KOPT-K1 (cell line): Measurements from ENCODE around the gene VAV3.

ENCODE experiments used
- H3K27ac ChIP-seq: fragments of 200-600 bp; sonication (generic); 2 replicates; pipeline ENCODE4 v1.5.1; 2016; ENCODE audit warnings: antibody characterized with exemption, mild to moderate bottlenecking, low read depth, low read length; ENCODE audit not compliant: poor library complexity, severe bottlenecking
- H3K36me3 ChIP-seq: fragments of 200-600 bp; sonication (generic); 2 replicates; pipeline ENCODE4 v1.5.1; 2017; ENCODE audit warnings: antibody characterized with exemption, mild to moderate bottlenecking, low read length, moderate library complexity; ENCODE audit not compliant: insufficient read depth
- H3K9me3 ChIP-seq: fragments of 200-600 bp; sonication (generic); 2 replicates; pipeline ENCODE4 v1.5.1; 2017; ENCODE audit warnings: antibody characterized with exemption, low read length, mild to moderate bottlenecking; ENCODE audit not compliant: insufficient read depth, poor library complexity, severe bottlenecking

Gene VAV3

GRCh38 chr1:107622966-107623365, 342.0 kb downstream of the VAV3 start:
- H3K27ac ChIP-seq = no peak overlapping the region
- no peaks in the 10 kb centered on the region for H3K36me3 ChIP-seq
- H3K9me3 ChIP-seq = no peaks in the 10 kb centered on the region

- Histone ChIP-seq H3K27ac (no peak overlapping the region), H3K36me3 (no peaks in the 10 kb centered on the region), H3K9me3 (no peaks in the 10 kb centered on the region)
Observed at GRCh38 chr1:107622535-107622934, 342.4 kb downstream of the VAV3 start.

DNA sequence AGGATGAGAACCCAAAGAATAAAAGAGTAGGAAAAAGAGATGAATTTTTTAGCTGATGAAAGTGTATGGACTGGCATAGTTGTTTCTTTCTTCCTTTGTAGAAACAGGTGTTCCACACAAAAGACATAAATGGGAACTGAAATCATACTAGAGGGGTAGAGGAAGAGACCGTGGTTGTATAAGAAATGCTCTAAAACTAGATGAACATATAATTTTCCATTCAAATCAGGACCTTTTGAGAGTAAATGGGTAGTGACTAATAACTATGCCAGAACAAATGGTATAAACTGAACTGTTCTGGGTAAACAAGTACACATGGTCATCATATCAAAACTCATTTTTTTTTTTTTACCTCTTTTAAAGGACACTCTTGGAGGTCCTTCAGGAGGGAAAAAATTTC, 344.2 kb downstream of the VAV3 start:
- H3K36me3 ChIP-seq = peaks cover 7% of the 10 kb centered on the region; the same call in 1 of the 2 replicates
- H3K27ac ChIP-seq = no peak overlapping the region
- peaks cover 7% of the 10 kb centered on the region for H3K9me3 ChIP-seq

DNA sequence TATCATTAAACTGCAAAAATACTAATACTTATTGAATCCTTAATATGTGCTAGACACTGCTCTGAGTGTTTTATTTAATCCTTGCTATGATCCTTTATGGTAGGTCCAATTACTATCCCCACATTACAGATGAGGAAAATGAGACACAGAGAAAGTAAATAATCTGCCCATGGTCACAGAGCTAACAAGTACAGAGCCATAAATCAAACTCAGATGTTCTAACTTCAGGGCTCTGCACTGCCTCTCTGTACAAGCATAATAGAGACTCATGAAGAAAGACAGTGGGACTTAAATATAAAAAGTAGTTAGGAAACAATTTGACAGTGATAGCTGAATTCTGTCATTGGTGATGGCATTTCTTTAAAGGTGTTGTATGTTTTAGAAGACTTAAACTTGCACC, 346.4 kb downstream of the VAV3 start:
- H3K9me3 ChIP-seq = peaks cover 14% of the 10 kb centered on the region
- H3K27ac ChIP-seq = no peak overlapping the region
- peaks cover 7% of the 10 kb centered on the region; the same call in 1 of the 2 replicates for H3K36me3 ChIP-seq

- Histone ChIP-seq H3K27ac (no peak overlapping the region), H3K9me3 (peaks cover 14% of the 10 kb centered on the region), H3K36me3 (peaks cover 7% of the 10 kb centered on the region; the same call in 1 of the 2 replicates)
Observed at GRCh38 chr1:107617921-107618320, 347.1 kb downstream of the VAV3 start.

GRCh38 chr1:107617456-107617855, 347.5 kb downstream of the VAV3 start:
- peaks cover 7% of the 10 kb centered on the region; the same call in 1 of the 2 replicates for H3K36me3 ChIP-seq
- H3K27ac ChIP-seq = no peak overlapping the region
- peaks cover 14% of the 10 kb centered on the region for H3K9me3 ChIP-seq

DNA sequence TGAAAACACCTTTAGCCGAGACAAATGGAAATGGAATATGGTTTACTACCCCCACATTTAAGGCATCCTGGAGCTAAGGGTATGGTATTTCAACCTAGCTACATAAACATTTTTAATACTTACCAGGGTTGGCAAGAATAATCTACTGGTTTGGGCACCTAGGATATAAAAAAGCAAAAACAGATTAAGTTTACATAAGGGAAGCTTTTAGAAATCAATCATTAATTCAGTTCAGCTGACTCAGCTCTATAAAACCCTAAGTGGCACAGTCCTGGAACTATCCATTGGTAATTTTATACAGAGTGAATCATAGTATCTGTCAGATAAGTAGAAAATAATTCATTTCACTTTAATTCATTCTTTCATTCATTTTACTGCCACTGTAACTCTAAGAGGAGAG, 355.2 kb downstream of the VAV3 start:
- no peak overlapping the region for H3K27ac ChIP-seq
- no peaks in the 10 kb centered on the region for H3K36me3 ChIP-seq
- peaks cover 12% of the 10 kb centered on the region for H3K9me3 ChIP-seq

GRCh38 chr1:107604825-107605224, 360.2 kb downstream of the VAV3 start:
- H3K27ac ChIP-seq = no peak overlapping the region
- 0 out of 2 replicates have a peak, but pooled peaks cover 3% of the 10 kb centered on the region for H3K36me3 ChIP-seq
- peaks cover 8% of the 10 kb centered on the region for H3K9me3 ChIP-seq

GRCh38 chr1:107600607-107601160, 364.3 kb downstream of the VAV3 start:
- Histone ChIP-seq H3K9me3 (no peaks in the 10 kb centered on the region), H3K36me3 (0 out of 2 replicates have a peak, but pooled peaks cover 10% of the 10 kb centered on the region), H3K27ac (no peak overlapping the region)

DNA sequence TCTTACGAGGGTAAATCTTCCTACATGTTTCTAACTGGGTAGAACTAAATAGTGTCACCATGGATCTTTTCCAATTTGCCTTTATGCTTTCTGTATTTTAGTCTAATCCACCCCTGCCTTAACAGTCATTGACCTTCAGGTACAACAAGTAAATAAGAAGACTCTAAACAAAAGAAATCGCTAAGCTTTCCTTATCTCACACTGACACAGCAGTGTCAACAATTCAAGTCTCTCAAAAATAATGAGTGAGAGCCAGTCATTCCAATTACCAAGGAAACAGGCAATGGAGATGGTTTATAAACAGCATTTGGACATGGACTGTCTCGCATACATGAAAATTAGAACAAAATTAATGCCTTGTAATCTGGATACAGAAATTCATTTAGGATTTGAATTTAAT, 365.8 kb downstream of the VAV3 start:
- Histone ChIP-seq H3K27ac (no peak overlapping the region), H3K36me3 (0 out of 2 replicates have a peak, but pooled peaks cover 10% of the 10 kb centered on the region)

GRCh38 chr1:107597290-107597689, 367.7 kb downstream of the VAV3 start:
- Histone ChIP-seq H3K36me3 (0 out of 2 replicates have a peak, but pooled peaks cover 10% of the 10 kb centered on the region), H3K27ac (no peak overlapping the region), H3K9me3 (no peaks in the 10 kb centered on the region)

More for the DNA sequence above, 365.8 kb downstream of the VAV3 start:
- no peaks in the 10 kb centered on the region for H3K9me3 ChIP-seq

DNA sequence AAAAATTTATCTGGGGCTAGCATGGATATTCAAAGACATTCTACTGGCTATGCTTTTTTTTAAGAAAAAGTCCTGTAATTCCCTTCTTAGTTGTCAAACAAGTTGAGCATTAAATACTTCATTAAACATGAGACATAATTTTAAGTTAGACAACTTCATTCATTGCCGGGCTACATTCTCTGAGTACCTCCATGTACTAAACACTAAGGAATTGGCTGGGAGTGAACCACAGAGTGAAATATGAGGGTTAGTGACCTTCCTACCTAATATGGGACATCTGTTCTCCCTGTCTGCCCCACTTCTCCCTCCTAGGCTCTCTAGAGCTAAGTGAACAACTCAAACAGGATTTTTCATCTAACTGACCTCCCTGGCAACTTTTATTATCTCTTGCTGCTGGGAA, 370.4 kb downstream of the VAV3 start:
- Histone ChIP-seq H3K36me3 (0 out of 2 replicates have a peak, but pooled peaks cover 7% of the 10 kb centered on the region), H3K27ac (no peak overlapping the region), H3K9me3 (no peaks in the 10 kb centered on the region)

DNA sequence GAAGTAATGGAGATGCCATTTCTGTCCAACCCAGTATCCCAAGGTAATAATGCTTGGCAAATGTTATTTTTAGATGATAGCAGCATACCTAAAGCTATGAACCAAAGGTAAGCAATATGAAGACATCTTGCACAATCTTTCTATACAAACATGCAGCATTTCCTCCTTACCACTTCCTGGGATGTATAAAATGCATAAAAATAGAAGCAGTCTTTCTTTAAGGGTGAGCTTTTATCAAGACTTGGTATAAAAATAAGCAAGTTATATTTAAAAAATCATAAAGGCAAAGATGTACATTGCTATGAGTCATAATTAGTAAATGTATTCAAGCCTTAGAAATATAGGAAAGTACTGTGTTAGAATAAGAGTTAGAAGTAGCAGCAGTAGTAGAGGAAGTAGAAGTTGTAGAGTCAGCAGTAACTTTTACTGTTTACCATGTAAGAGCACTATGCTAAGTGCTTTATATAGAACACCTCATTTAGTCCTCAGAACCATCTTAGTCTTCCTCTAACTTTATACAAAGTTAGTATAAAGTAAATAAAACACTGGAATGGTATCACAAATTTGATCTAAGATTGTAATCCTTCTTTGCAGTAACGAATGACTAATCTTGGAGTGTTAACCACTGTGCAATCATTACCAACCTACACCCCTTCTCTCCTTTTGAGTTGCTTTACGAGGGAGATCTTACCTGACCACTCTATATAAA, 371.3 kb downstream of the VAV3 start:
- Histone ChIP-seq H3K36me3 (0 out of 2 replicates have a peak, but pooled peaks cover 7% of the 10 kb centered on the region), H3K27ac (no peak overlapping the region), H3K9me3 (no peaks in the 10 kb centered on the region)

- Histone ChIP-seq H3K36me3 (0 out of 2 replicates have a peak, but pooled peaks cover 4% of the 10 kb centered on the region), H3K9me3 (no peaks in the 10 kb centered on the region), H3K27ac (no peak overlapping the region)
Observed at GRCh38 chr1:107590900-107591622, 373.9 kb downstream of the VAV3 start.

GRCh38 chr1:107590087-107590486, 374.9 kb downstream of the VAV3 start:
- H3K9me3 ChIP-seq = no peaks in the 10 kb centered on the region
- H3K36me3 ChIP-seq = no peaks in the 10 kb centered on the region
- H3K27ac ChIP-seq = no peak overlapping the region
